ENCODE data around the gene FAAP20.

The FAAP20 gene

DNA sequence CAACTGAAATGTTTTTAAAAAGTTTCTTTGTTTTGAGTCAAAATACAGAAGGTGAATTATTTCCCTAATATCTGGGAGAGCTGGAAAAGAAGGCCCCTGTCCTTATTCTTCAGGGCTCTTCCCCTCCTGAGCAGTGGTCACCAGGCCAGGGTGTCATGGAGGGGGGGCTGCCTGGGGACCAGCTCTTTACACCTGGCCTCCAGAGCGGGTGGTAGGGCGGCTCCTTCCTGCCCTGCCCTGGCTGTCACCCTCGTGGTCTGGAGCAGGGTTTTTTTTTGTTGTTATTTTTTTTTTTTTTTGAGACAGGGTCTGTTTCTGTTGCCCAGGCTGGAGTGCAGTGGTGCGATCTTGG lies 40.2 kb upstream of the FAAP20 start:
- no peak for ATAC-seq
- TF ChIP-seq PATZ1 (CRISPR knock-in tag; IDR thresholded peaks at IDR 0.05; ENCODE audit: borderline replicate concordance) = no peak
- no peak for TF ChIP-seq ZC3H10 (CRISPR knock-in tag; IDR thresholded peaks at IDR 0.05)
- no peak for TF ChIP-seq ZNF8 (CRISPR knock-in tag; IDR thresholded peaks at IDR 0.05)
- TF ChIP-seq PPARA (CRISPR knock-in tag; IDR thresholded peaks at IDR 0.05; ENCODE audit: borderline replicate concordance) = no peak
- no peak for TF ChIP-seq CSRNP3 (CRISPR knock-in tag; IDR thresholded peaks at IDR 0.05)
- no peak for TF ChIP-seq TCF4 (CRISPR knock-in tag; IDR thresholded peaks at IDR 0.05; ENCODE audit: borderline replicate concordance)
- TF ChIP-seq SNAI2 (CRISPR knock-in tag; IDR thresholded peaks at IDR 0.05) = no peak
- TF ChIP-seq OSR1 (CRISPR knock-in tag; IDR thresholded peaks at IDR 0.05) = no peak
- TF ChIP-seq TOX (CRISPR knock-in tag; IDR thresholded peaks at IDR 0.05; ENCODE audit: borderline replicate concordance) = no peak
- TF ChIP-seq ZFP30 (CRISPR knock-in tag; IDR thresholded peaks at IDR 0.05) = no peak
- TF ChIP-seq CSDC2 (CRISPR knock-in tag; IDR thresholded peaks at IDR 0.05) = no peak
- TF ChIP-seq RARB (CRISPR knock-in tag; IDR thresholded peaks at IDR 0.05) = no peak
- TF ChIP-seq BACH2 (CRISPR knock-in tag; IDR thresholded peaks at IDR 0.05; ENCODE audit: borderline replicate concordance) = no peak
- TF ChIP-seq ESRRG (CRISPR knock-in tag; IDR thresholded peaks at IDR 0.05) = no peak
- no peak for TF ChIP-seq ZFP3 (CRISPR knock-in tag; IDR thresholded peaks at IDR 0.05)
- TF ChIP-seq TSHZ2 (CRISPR knock-in tag; IDR thresholded peaks at IDR 0.05) = no peak

GRCh38 chr1:2233997-2234761 lies 39.6 kb upstream of the FAAP20 start:
- no peak for TF ChIP-seq ZC3H10 (CRISPR knock-in tag; IDR thresholded peaks at IDR 0.05)
- no peak for TF ChIP-seq SNAI2 (CRISPR knock-in tag; IDR thresholded peaks at IDR 0.05)
- TF ChIP-seq ESRRG (CRISPR knock-in tag; IDR thresholded peaks at IDR 0.05) = no peak
- no peak for TF ChIP-seq TCF4 (CRISPR knock-in tag; IDR thresholded peaks at IDR 0.05; ENCODE audit: borderline replicate concordance)
- TF ChIP-seq CSRNP3 (CRISPR knock-in tag; IDR thresholded peaks at IDR 0.05) = no peak
- TF ChIP-seq PPARA (CRISPR knock-in tag; IDR thresholded peaks at IDR 0.05; ENCODE audit: borderline replicate concordance) = no peak
- TF ChIP-seq ARNTL (CRISPR knock-in tag; IDR thresholded peaks at IDR 0.05; ENCODE audit: borderline replicate concordance, low read depth) = no peak
- no peak for TF ChIP-seq ISL1 (CRISPR knock-in tag; IDR thresholded peaks at IDR 0.05)
- no peak for TF ChIP-seq ZNF70 (CRISPR knock-in tag; IDR thresholded peaks at IDR 0.05)
- TF ChIP-seq BACH2 (CRISPR knock-in tag; IDR thresholded peaks at IDR 0.05; ENCODE audit: borderline replicate concordance) = no peak
- TF ChIP-seq OSR1 (CRISPR knock-in tag; IDR thresholded peaks at IDR 0.05) = no peak
- TF ChIP-seq ZFP3 (CRISPR knock-in tag; IDR thresholded peaks at IDR 0.05) = no peak
- no peak for ATAC-seq

GRCh38 chr1:2233468-2233867 lies 38.9 kb upstream of the FAAP20 start:
- no peak for ATAC-seq
- TF ChIP-seq BACH2 (CRISPR knock-in tag; IDR thresholded peaks at IDR 0.05; ENCODE audit: borderline replicate concordance) = no peak
- no peak for TF ChIP-seq ZFP3 (CRISPR knock-in tag; IDR thresholded peaks at IDR 0.05)
- no peak for TF ChIP-seq POU6F1 (CRISPR knock-in tag; IDR thresholded peaks at IDR 0.05; ENCODE audit: borderline replicate concordance, low read depth)
- no peak for TF ChIP-seq OSR1 (CRISPR knock-in tag; IDR thresholded peaks at IDR 0.05)

All from SK-N-SH treated with all-trans-retinoic acid at 6 μM for 48 hours (cell line).